GM19467 (cell line): Measurements from ENCODE around the gene CPA1.

ENCODE experiments used
- ATAC-seq: cut with Tn5 transposase; IDR thresholded peaks from one replicate; pipeline ENCODE4 v1.9.1; 2021; ENCODE audit warnings: mild to moderate bottlenecking, moderate library complexity; ENCODE audit not compliant: unreplicated experiment

The CPA1 gene

GRCh38 chr7:130393841-130394411 is 13.6 kb downstream of the CPA1 start:
- no peak for ATAC-seq

GRCh38 chr7:130394421-130395195 is 14.3 kb downstream of the CPA1 start:
- no peak for ATAC-seq

DNA sequence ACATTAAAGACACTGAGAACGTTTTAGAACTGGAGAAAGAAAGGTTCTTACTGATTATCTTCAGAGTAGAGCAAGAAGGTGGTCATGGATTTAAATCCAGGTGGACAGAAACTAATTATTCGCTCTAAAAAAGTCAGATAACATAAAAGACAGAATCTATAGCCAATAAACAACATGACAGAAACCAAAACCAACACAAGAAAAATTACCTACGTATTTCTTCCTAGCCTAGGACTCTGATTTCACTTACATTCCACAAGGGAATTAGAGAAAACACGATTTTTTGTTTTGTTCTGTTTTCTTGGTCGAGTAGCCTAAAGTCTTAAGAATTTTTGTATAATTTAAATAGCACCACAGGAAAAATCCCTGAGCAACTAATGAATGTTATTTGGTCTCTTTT is 15.1 kb downstream of the CPA1 start:
- ATAC-seq: no peak

DNA sequence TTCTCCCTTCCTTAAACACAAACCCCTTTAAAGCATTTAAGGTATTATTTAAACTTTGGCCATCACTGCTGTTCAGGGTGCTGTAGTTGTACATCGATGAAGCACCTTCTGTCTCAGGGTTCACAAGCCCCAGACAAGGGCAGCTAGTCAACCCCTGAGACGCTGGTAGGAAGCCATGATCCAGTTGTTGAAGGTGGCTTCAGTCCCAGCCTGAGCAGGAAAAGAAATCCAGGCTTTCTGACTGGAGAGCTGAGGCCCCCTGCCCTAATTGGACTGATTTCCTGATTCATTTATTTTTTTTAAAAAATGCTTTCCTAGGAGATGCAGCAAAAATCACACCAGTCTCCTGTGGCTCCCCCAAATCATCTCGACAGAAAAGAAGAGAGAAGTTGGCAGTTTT is 15.8 kb downstream of the CPA1 start:
- no peak for ATAC-seq

- no peak for ATAC-seq
These were observed 16.9 kb downstream of the CPA1 start for GRCh38 chr7:130397051-130397757.

GRCh38 chr7:130397758-130398073 is 17.4 kb downstream of the CPA1 start:
- no peak for ATAC-seq

GRCh38 chr7:130398526-130399090 is 18.3 kb downstream of the CPA1 start:
- no peak for ATAC-seq

- ATAC-seq: no peak
These were observed 19.9 kb downstream of the CPA1 start for GRCh38 chr7:130400120-130400572.

- ATAC-seq: no peak
These were observed 20.8 kb downstream of the CPA1 start for GRCh38 chr7:130401101-130401500.

DNA sequence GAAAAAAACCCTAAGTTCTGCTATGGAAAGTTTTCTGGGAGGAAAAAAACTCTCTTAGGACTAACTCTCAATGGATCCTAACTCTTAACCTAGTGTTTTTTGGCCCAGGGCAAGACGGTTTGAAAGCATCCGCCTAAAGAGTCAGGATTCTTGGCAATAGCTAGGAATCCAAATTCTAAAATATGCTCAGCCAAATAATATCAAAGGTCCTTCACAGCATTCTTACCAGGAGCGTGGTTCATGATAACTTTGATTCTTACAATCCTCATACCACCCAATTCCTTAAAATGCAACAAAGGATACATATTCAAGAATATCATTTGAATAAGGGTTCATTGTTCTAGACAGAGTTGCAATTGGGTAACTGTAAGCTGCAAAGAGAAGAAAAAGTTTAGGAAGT is 21.3 kb downstream of the CPA1 start:
- no peak for ATAC-seq

DNA sequence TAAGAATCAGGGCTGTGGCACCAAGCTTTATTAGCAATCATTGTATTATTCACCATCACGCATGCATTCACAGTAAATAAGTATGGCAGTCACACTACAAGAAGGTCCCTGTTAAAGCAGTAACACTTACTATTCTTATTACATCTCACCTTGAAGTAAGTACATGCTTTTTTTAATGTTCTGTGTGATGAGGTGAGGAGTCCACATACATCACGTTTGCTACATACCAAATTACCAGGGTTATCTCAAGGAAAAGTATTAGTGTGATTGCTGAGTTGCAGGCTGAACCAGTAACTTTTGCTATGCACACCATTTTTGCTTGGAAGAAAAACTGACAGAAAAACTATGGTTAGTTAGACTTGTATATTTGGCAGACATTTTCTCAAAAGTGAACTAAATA is 24.7 kb downstream of the CPA1 start:
- ATAC-seq: no peak

DNA sequence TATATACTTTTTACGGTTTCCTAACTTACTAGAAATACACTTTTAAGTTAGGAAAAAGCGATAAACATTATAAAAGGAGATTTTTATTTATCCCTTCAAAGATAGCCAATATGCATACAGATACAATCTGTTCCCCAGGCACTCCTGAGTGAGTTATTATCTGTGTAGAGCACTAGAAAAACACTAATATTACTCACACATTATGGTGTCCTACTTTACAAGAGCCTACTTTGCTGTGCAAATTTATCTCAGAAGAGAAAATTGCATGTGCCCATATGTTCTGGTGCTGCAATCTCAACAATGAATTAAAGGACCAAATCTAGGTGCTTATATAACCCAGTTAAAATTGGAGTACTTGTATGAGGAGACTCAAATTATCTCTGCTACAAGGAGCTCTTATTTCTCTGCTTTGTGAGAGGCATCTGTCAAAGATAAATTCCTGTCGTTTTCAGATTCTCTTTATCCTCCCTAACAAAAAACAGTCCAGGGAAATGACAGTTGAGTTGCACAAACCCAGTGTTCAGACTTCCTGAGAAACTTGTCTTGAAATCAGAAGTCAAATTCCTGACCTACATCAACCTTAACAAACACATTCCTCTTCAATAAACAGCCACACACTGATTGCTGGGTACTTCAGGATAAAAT is 28.9 kb downstream of the CPA1 start:
- ATAC-seq: no peak

DNA sequence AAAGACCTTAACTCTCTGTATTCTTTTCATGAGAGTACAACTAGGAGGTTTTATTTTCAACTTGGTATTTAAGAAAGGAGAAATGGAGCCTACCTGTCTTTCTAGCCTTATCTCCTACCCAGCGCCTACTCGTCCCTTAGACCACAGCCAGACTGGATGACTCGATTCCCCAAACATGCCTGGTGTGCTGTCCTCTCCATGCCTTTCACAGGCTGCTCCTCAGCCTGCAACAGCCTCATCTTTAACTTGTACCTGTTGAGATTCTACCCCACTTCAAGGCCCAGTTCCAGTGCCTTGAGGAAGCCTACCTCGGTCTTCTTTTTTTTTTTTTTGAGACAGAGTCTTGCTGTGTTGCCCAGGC is 29.4 kb downstream of the CPA1 start:
- no peak for ATAC-seq

- ATAC-seq: no peak
These were observed 30.7 kb downstream of the CPA1 start for GRCh38 chr7:130410868-130411541.

GRCh38 chr7:130413201-130413600 is 32.9 kb downstream of the CPA1 start:
- ATAC-seq: no peak

GRCh38 chr7:130415006-130415405 is 34.7 kb downstream of the CPA1 start:
- ATAC-seq: no peak

DNA sequence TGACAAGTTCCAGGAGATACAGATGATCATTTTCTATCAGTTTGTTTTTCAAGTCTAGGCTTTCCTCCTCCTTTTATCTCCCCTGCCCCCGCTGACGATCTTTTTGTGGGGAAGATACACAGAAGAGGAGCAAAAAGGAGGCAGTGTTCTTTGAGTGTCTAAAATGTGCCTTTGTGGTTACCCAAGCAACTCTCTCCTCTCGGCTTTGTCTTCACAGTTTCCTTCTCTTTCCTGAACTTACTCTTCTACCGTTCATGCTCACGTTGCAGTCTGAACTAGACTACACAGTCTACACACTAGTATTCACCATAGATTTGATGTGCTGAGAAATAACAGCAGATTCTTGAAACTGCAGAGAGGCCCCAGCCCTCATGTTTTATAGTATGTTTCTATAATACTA is 36.9 kb downstream of the CPA1 start:
- ATAC-seq: no peak

- ATAC-seq: no peak
These were observed 38.0 kb downstream of the CPA1 start for GRCh38 chr7:130418306-130418705.

- no peak for ATAC-seq
These were observed 39.4 kb downstream of the CPA1 start for GRCh38 chr7:130419658-130420057.

GRCh38 chr7:130420943-130421578 is 40.8 kb downstream of the CPA1 start:
- no peak for ATAC-seq
